HG02885 (cell line): Measurements from ENCODE around the gene ZFP28.

Experiments
- ATAC-seq: cut with Tn5 transposase; IDR thresholded peaks from one replicate; pipeline ENCODE4 v1.9.1; 2021; ENCODE audit warnings: mild to moderate bottlenecking; ENCODE audit not compliant: unreplicated experiment, poor library complexity

The ZFP28 gene

GRCh38 chr19:56538761-56539263 lies at the start of gene ZFP28:
TSS of gene ZFP28 (plus strand) at chr19:56538948. CDS start at chr19:56539019, 71 bp downstream.
- ATAC-seq, result no peak

- ATAC-seq, result no peak
Measured at GRCh38 chr19:56491399-56491798, 47.3 kb upstream of the ZFP28 start.

- ATAC-seq, result no peak
Measured at GRCh38 chr19:56504581-56504980, 34.2 kb upstream of the ZFP28 start.

GRCh38 chr19:56507446-56508289 lies 31.1 kb upstream of the ZFP28 start, which contains the start of gene ZNF471:
TSS of gene ZNF471 (plus strand) at chr19:56507855. CDS start at chr19:56511572, 3,717 bp downstream.
- no peak for ATAC-seq

GRCh38 chr19:56508290-56508778 lies 30.4 kb upstream of the ZFP28 start:
- ATAC-seq, result no peak

- no peak for ATAC-seq
Measured at GRCh38 chr19:56525214-56525860, 13.4 kb upstream of the ZFP28 start.

- no peak for ATAC-seq
Measured at GRCh38 chr19:56537442-56537841, 1.3 kb upstream of the ZFP28 start.

GRCh38 chr19:56538254-56538760 lies 441 bp upstream of the ZFP28 start:
- no peak for ATAC-seq

- no peak for ATAC-seq
Measured at GRCh38 chr19:56543776-56544175, 5.0 kb downstream of the ZFP28 start.

- no peak for ATAC-seq
Measured at GRCh38 chr19:56547535-56547934, 8.8 kb downstream of the ZFP28 start.

GRCh38 chr19:56554272-56554869 lies 15.6 kb downstream of the ZFP28 start:
- ATAC-seq, result no peak

GRCh38 chr19:56562766-56563165 lies 24.0 kb downstream of the ZFP28 start:
- ATAC-seq, result no peak

GRCh38 chr19:56566904-56567273 lies 28.1 kb downstream of the ZFP28 start:
- ATAC-seq, result peak; percentile 45

- peak; percentile 97 for ATAC-seq
Measured at GRCh38 chr19:56567274-56568120, 28.7 kb downstream of the ZFP28 start, which contains the start of gene ZNF470. TSS of gene ZNF470 (plus strand) at chr19:56567468. CDS start at chr19:56570312, 2,844 bp downstream.

- ATAC-seq, result no peak
Measured at GRCh38 chr19:56572589-56572988, 33.8 kb downstream of the ZFP28 start.

- ATAC-seq, result no peak
Measured at GRCh38 chr19:56573914-56574313, 35.2 kb downstream of the ZFP28 start.

GRCh38 chr19:56577719-56578602 lies 39.2 kb downstream of the ZFP28 start:
- ATAC-seq, result no peak

GRCh38 chr19:56594446-56594782 lies 55.7 kb downstream of the ZFP28 start:
- ATAC-seq, result no peak
